Measurements from ENCODE around the gene DENND1C. TPM values are rescaled to one million over a fixed set of nuclear protein-coding genes. Genes with fewer than 3 reads are reported as not detected.
A peak's percentile ranks its signal among the peaks of the same experiment; 100 is the strongest.

The DENND1C gene
- total and polyA plus RNA-seq, 9 of the 15 experiments (the other 6 are each of a cell fraction or from before 2014, with no cell fraction given), result 0.03 to 1.2 (median 0.32) TPM; not detected in 1

- H3K9me1 ChIP-seq (ENCODE audit: control insufficient read depth, insufficient read depth, low read length), result peaks cover 7% of the 10 kb centered on the region
- no peaks in the 10 kb centered on the region for H3K9me3 ChIP-seq (replicated peaks; ENCODE audit: control insufficient read depth, insufficient read depth, low read depth, low read length)
- BruUV-seq (replicated peaks), result no TSS peak
- peak overlapping the region; percentile 22; the same call in 1 of the 2 replicates for H3K4me2 ChIP-seq (ENCODE audit: insufficient read depth, low read length)
- peaks cover 25% of the 10 kb centered on the region for H3K79me2 ChIP-seq (ENCODE audit: control insufficient read depth, insufficient read depth, low read length)
- ChIA-PET CTCF (ENCODE audit: low intra/inter-chr PET ratio) (no interaction called here), POLR2A (no interaction called here)
- H3K4me1 ChIP-seq (replicated peaks in 1 of 2; ENCODE audit: control insufficient read depth in 2 of 2, insufficient read depth in 2 of 2, low read length in 2 of 2), result peaks cover 33 to 53% of the 10 kb centered on the region in 2 experiments
- H3K4me3 ChIP-seq, result no peak overlapping the region; the same call in 1 of the 2 replicates
- ATAC-seq (no peak), DNase-seq (ENCODE audit: extremely low read depth in 1 of 4, low spot score in 3 of 4) (no peak), FAIRE-seq (no peak)
- H4K20me1 ChIP-seq (replicated peaks; ENCODE audit: control insufficient read depth, insufficient read depth, low read length), result no peaks in the 10 kb centered on the region; the same call in 1 of the 2 replicates
- no peaks in the 10 kb centered on the region for H3K27me3 ChIP-seq (ENCODE audit: control insufficient read depth in 2 of 2, insufficient read depth in 2 of 2, low read length in 2 of 2)
- H2AFZ ChIP-seq (ENCODE audit: low read depth, low read length), result no peak overlapping the region
- in situ Hi-C loops (cut with MboI) (loop anchor here (10.0 kb wide), 1 partner anchor 335 kb away; no protein-coding TSS in a partner anchor), intact Hi-C loops (cut with micrococcal nuclease) (no loop called here)
- H3K9ac ChIP-seq (ENCODE audit: insufficient read depth in 1 of 2, low read depth in 2 of 2, low read length in 2 of 2), result peak overlapping the region in 1 of 2 experiments; percentile 71; a peak in 2 of 4 replicates
- WGBS (ENCODE audit: insufficient coverage, low coverage, missing lambda C conversion rate), result 21% methylated on average over 1 of the region's 2 CpGs
- peak overlapping the region; percentile 55; the same call in 1 of the 3 replicates for H3K27ac ChIP-seq (ENCODE audit: extremely low read depth, low read depth, low read length)
- H3K36me3 ChIP-seq (ENCODE audit: control insufficient read depth, insufficient read depth, low read length), result peaks cover 4% of the 10 kb centered on the region; the same call in 2 of the 3 replicates
- TF ChIP-seq NCOA4 (IDR thresholded peaks at IDR 0.05; ENCODE audit: partially characterized antibody) (peak; percentile 86), PHTF2 (CRISPR knock-in tag; IDR thresholded peaks at IDR 0.05) (no peak), U2AF2 (optimal IDR thresholded peaks at IDR 0.05; ENCODE audit: low read depth, low read length) (no peak), CC2D1A (IDR thresholded peaks at IDR 0.05) (peak; percentile 33), EHMT2 (IDR thresholded peaks at IDR 0.05) (0 out of 2 replicates have a peak, but pooled peaks have one; percentile 33), DNMT1 (IDR thresholded peaks at IDR 0.05) (0 out of 2 replicates have a peak, but pooled peaks have one; percentile 62), MTA1 (IDR thresholded peaks at IDR 0.05; ENCODE audit: borderline replicate concordance) (peak; percentile 61; the same call in 1 of the 2 replicates), BCOR (IDR thresholded peaks at IDR 0.05) (peak; percentile 58), EWSR1 (IDR thresholded peaks at IDR 0.05; ENCODE audit: borderline replicate concordance, low read depth, partially characterized antibody) (no peak), ATF4 (CRISPR knock-in tag; IDR thresholded peaks at IDR 0.05) (no peak), DMBX1 (CRISPR knock-in tag; IDR thresholded peaks at IDR 0.05; ENCODE audit: borderline replicate concordance) (no peak), NKRF (IDR thresholded peaks at IDR 0.05; ENCODE audit: borderline replicate concordance) (0 out of 2 replicates have a peak, but pooled peaks have one; percentile 52), ZBTB2 (IDR thresholded peaks at IDR 0.05) (peak; percentile 21; the same call in 1 of the 2 replicates), THRB (CRISPR knock-in tag; conservative IDR thresholded peaks at IDR 0.05) (0 out of 2 replicates have a peak, but pooled peaks have one; percentile 15), POLR2B (IDR thresholded peaks at IDR 0.05; ENCODE audit: low read depth, partially characterized antibody) (peak; percentile 20), ZNF277 (CRISPR knock-in tag; IDR thresholded peaks at IDR 0.05; ENCODE audit: borderline replicate concordance) (no peak), LARP7 (IDR thresholded peaks at IDR 0.05) (peak; percentile 83; the same call in 1 of the 2 replicates)
Measured at GRCh38 chr19:6529351-6529750, 47.8 kb upstream of the DENND1C start.

All from K562 (cell line).